NCI-H2227 (cell line): ENCODE data around the gene HSPA8.
"Not testable (repeated sequence)": the region's sequence is repeated elsewhere in the genome, so short reads cannot be mapped to it uniquely, and the experiment has no call there.

Experiments
- DNase-seq: peaks from one replicate; lab custom pipeline; 2025; ENCODE audit not compliant: unreplicated experiment; lab: John Stamatoyannopoulos, UW

The HSPA8 gene

DNA sequence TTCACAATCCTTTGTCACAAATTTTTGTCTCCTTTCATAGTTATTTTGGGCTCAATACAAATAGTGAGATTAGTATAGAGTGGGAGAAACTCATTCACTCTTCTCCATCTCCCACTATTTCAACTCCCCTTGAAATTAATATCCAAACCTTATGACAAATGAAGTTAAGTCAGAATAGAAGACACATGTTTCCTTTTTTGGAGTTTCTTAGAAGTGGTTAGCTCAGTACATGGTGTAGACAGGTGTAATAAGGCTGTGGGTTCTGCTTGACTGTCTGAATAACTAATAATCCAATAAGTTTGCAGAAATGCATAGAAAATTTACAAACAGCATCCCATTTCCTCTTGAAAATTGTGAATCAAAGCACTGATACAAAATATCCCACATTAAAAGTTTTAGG lies 10.8 kb upstream of the HSPA8 start:
- DNase-seq: no peak

DNA sequence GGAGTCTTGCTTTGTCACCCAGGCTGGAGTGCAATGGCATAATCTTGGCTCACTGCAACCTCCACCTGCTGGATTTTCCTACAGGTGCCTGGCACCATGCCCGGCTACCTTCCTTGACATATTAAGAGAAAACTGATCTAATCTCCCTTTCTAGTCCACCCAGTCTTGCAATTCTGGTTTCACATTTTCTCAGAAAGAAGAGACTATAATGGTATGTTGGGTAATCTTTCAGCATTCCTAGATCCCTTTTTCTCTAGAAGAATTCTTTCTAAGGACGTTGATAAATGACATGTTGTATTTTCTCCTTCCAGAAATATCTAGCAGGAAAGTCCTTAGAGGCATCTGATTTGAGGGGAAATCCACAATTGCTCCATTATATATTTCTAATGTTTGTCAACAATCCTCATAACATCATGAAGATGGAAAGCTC lies 10.4 kb upstream of the HSPA8 start:
- no peak for DNase-seq

- DNase-seq: peak; percentile 8
Observed at GRCh38 chr11:123069908-123070821, 8.2 kb upstream of the HSPA8 start.

- DNase-seq: no peak
Observed at GRCh38 chr11:123065621-123066020, 3.7 kb upstream of the HSPA8 start.

- DNase-seq: no peak
Observed at GRCh38 chr11:123063826-123064657, 2.1 kb upstream of the HSPA8 start.

DNA sequence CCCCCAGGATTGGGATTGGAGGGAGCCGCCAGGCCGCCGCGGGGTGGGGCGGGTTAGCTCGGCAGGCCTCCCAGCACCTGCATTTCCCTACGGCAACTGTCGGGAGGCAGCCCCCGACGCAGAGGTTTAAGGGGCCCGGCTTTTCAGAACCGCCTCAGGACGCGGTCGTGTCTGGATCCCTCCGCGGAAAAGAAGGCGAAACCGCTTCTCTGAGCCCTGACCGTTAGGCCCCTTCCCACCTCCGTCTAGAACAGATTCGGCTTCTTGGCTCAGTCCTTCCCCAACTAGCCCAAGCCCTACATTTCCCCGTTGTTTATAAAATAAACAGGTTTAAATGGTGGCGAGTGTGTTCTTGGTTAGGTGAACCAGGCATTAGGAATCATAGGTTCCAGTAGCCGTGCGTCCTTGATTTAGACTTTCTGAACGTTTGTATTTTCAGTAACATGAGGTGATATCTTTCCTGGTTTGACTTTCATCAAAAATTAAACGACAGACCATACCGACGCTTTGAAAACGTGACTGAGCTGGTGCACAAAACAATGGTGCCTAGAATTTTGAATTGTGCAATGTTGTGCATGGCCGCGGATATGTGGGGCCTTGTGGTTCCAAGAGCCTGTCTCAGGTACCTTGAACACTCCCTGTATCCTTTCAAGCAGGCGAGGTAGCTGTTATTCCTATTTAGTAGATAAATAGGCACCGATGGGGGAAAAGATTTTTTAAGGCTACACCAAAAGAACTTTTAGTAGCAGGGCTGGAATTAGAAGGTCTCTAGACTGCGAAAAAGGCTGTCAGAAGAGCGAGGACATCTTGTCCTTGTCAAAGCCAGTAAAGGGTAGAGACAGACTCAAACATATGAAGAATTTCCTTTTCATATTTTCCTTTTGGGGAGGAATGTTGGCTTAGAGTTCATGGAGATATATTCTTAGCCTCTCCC lies 1.2 kb upstream of the HSPA8 start:
- DNase-seq: peak; percentile 74

DNA sequence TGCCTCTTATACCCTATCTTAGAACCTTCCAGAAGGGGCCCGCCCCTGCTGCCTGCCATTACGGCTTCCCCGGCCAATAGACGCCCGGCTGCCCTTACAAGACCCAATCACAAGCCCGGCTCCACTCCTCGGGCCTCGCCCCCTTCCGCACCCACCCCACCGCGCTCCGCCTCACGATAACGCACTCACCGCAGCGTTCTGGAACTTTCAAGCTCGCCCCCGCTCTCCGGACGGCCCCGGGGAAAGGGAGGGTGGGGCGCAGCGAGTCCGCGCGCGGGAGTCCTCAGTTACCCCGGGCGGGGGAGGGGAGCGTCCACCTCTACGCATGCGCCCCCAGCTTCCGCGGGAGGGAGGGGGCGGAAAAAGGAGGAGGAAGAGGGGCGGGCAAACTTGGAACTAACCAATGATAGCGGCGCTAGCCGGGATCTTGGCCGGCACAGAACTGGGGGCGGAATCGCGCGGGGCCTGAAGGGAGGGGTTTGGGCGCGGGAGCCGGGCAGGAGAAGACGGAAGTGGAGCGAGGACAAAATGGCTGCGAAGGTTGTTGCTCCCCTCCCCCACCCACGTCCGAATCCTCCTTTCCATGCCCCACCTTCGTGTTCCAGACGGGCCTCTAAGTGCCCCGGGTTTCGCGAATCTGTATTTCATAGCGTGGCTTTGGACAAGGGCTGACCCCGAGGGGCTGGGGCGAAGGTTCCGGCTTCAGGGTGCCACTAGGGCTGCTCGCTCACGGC lies 389 bp upstream of the HSPA8 start:
- DNase-seq: peak; percentile 100

- DNase-seq: no peak
Observed at GRCh38 chr11:123060277-123061000, 1.5 kb downstream of the HSPA8 start.

- not testable (repeated sequence) for DNase-seq
Observed at GRCh38 chr11:123059041-123059920, 2.7 kb downstream of the HSPA8 start.

GRCh38 chr11:123057661-123058305 lies 4.2 kb downstream of the HSPA8 start:
- DNase-seq: no peak

DNA sequence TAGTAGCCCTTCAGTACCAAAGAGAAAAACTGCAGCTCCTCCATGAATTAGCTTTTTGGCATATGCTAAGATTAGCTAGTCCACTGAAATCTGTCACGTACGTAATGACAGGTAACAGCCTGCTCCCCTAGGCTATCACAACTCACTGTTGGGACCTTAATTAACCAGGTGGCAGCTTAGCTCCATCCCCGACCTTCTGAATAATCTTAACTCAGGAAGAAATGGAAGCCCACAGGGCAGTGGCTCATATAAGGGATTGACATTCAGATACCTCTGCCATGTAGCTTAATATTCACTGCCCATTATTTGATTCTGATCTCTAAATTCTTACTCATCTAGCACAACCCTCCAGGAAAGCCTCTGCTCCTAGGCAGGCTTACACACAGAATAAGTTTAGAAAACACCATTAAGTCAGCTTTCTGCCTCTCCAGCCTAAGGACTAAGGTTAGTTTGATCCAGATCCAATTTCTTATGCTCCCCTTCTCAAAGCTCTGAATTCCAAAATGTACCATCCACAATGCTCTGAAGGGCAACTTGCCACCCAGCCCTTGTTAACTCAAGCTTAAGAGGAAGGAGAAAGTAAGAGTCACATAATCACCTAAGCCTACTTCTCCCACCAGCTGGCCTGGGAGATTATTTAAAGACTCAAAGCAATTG lies 5.0 kb downstream of the HSPA8 start:
- no peak for DNase-seq

- DNase-seq: no peak
Observed at GRCh38 chr11:123055191-123055901, 6.6 kb downstream of the HSPA8 start.

- peak; percentile 90 for DNase-seq
Observed at GRCh38 chr11:123054301-123055065, 7.5 kb downstream of the HSPA8 start.

DNA sequence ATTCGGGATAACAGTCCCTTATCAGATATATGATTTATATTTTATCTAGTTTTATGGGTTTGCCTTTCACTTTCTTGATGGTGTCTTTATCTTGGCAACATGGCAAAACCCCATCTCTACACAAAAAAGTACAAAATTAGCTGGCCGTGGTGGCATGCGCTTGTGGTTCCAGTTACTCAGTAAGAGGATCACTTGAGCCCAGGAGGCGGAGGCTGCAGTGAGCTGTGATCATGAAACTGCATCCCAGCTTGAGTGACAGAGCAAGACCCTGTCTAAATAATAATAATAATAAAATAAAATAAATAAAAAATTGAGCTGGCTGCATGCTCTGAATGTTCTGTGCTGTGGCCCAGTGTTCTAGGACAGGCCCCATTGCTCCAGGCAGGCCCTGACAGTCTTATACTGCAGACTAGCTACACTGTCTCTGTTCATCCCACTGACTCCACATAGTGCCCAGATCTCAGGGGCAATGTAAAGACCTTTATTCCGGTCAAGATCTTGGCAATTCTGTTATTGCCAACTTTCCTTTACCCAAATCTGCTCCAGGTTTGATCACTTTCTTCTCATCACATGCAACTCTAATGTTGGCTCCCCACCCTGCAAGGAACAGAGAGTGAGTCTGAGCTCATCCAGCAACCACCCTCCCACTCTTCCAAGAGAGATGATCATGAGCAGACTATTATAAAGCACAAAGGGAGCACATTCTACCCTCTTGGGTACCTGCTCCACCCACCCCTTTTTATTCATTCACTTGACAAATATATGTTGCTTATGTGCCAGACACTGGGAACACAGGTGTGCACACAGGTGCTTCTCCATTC lies 8.8 kb downstream of the HSPA8 start:
- DNase-seq: no peak

- DNase-seq: no peak
Observed at GRCh38 chr11:123051634-123052033, 10.3 kb downstream of the HSPA8 start.
